Vagina (tissue), 2 donors: ENCODE data around the gene ARR3.

ENCODE experiments used
- CTCF ChIP-seq, 3 experiments: fragments of 450-650 bp in 2 of 3; fragments of 200-600 bp in 1 of 3; sonication (generic) in 1 of 3; IDR thresholded peaks; one replicate each; pipeline ENCODE4 v1.5.1; 2017 to 2019; ENCODE audit warnings: antibody characterized with exemption in 3 of 3, mild to moderate bottlenecking in 2 of 3, moderate library complexity in 2 of 3
- POLR2A ChIP-seq, 2 donors: fragments of 450-650 bp; IDR thresholded peaks; one replicate each; pipeline ENCODE4 v1.6.1; 2017; ENCODE audit warnings: antibody characterized with exemption in 2 of 2, mild to moderate bottlenecking in 2 of 2, moderate library complexity in 2 of 2

GRCh38 chrX:70280573-70280972 is 12.4 kb downstream of the ARR3 start:
- no peak for TF ChIP-seq POLR2A (IDR thresholded peaks at IDR 0.05)
- TF ChIP-seq CTCF (IDR thresholded peaks at IDR 0.05): no peak
